Measurements from ENCODE around the gene DUT. TPM values are rescaled to one million over a fixed set of nuclear protein-coding genes. Genes with fewer than 3 reads are reported as not detected.

The DUT gene
- total RNA-seq, 1 experiment from 2014 or later: 130 TPM

- TF ChIP-seq REST (IDR thresholded peaks at IDR 0.05; ENCODE audit: low read depth) (no peak), SIN3A (IDR thresholded peaks at IDR 0.05; ENCODE audit: low read depth) (no peak), EZH2phosphoT487 (IDR thresholded peaks at IDR 0.05; ENCODE audit: borderline replicate concordance) (no peak), EZH2 (IDR thresholded peaks at IDR 0.05) (no peak), SRF (IDR thresholded peaks at IDR 0.05; ENCODE audit: low read depth) (no peak)
Observed at GRCh38 chr15:48297668-48298067, 33.6 kb upstream of the DUT start (continued).

- ChIA-PET CTCF (interaction anchor here (1.7 kb wide), 1 partner anchor 13 kb away, joined by 7 read pairs; no protein-coding TSS in a partner anchor), RAD21 (ENCODE audit: low non-redundant PET in 1 of 2, low total read pairs in 2 of 2, uncharacterized antibody in 2 of 2, unreplicated experiment in 2 of 2) (no interaction called here)
- no TSS peak for BruUV-seq (replicated peaks)
Observed at GRCh38 chr15:48298914-48299313, 32.3 kb upstream of the DUT start.

More at GRCh38 chr15:48298914-48299313, 32.3 kb upstream of the DUT start:
- Histone ChIP-seq H3K9me2 (ENCODE audit: insufficient read depth) (no peaks in the 10 kb centered on the region), H4K20me1 (ENCODE audit: insufficient read depth) (no peaks in the 10 kb centered on the region), H3K36me3 (ENCODE audit: control insufficient read depth in 1 of 2, insufficient read depth in 2 of 2, low read length in 2 of 2) (no peaks in the 10 kb centered on the region), H3K27me3 (ENCODE audit: insufficient read depth, low read length) (no peaks in the 10 kb centered on the region), H3K4me3 (replicated peaks in 1 of 2; ENCODE audit: low read depth in 1 of 2, low read length in 2 of 2) (no peak overlapping the region), H3K4me1 (ENCODE audit: control insufficient read depth in 1 of 2, insufficient read depth in 2 of 2, low read length in 2 of 2) (no peaks in the 10 kb centered on the region), H3K27ac (ENCODE audit: low read depth, low read length) (no peak overlapping the region), H3K4me2 (ENCODE audit: low read length) (no peak overlapping the region), H3K79me2 (ENCODE audit: insufficient read depth, low read length) (no peaks in the 10 kb centered on the region), H3K9ac (ENCODE audit: low read length) (no peak overlapping the region), H2AFZ (ENCODE audit: low read depth, low read length, poor library complexity, severe bottlenecking) (no peak overlapping the region), H3K9me3 (ENCODE audit: control insufficient read depth in 1 of 2, insufficient read depth in 1 of 2, low read depth in 1 of 2, low read length in 2 of 2) (no peaks in the 10 kb centered on the region)
- intact Hi-C loops (cut with micrococcal nuclease): no loop called here
- DNase-seq (ENCODE audit: low read depth, low spot score) (no peak), ATAC-seq (no peak)
- no peak for TF ChIP-seq ZBTB33 (IDR thresholded peaks at IDR 0.05; ENCODE audit: extremely low read depth, insufficient replicate concordance, low read length)
- no peak for TF ChIP-seq CBX3 (IDR thresholded peaks at IDR 0.05; ENCODE audit: low read depth)
- TF ChIP-seq POLR2A (IDR thresholded peaks at IDR 0.05; ENCODE audit: borderline replicate concordance, extremely low read depth, insufficient read depth, insufficient read length): no peak
- no peak for TF ChIP-seq CEBPB (IDR thresholded peaks at IDR 0.05; ENCODE audit: low read depth)
- TF ChIP-seq SIN3A (IDR thresholded peaks at IDR 0.05; ENCODE audit: low read depth): no peak
- TF ChIP-seq MAX (IDR thresholded peaks at IDR 0.05): no peak
- no peak for TF ChIP-seq ATF3 (IDR thresholded peaks at IDR 0.05)
- POLR2A ChIA-PET: no interaction called here
